Endothelial cell (in vitro differentiated cells): ENCODE results near the gene SEC31A. TPM values are rescaled to one million over a fixed set of nuclear protein-coding genes. Genes with fewer than 3 reads are reported as not detected.

Source experiments
- DNase-seq: peaks from one replicate; pipeline ENCODE4 v3.0.0; 2021; ENCODE audit warnings: low spot score
- H3K27ac Mint-ChIP-seq: one replicate; pipeline ENCODE4 v1.8.0; 2021; ENCODE audit warnings: mixed read lengths, inconsistent platforms; ENCODE audit not compliant: unreplicated experiment
- H3K27me3 Mint-ChIP-seq: one replicate; pipeline ENCODE4 v1.8.0; 2021; ENCODE audit warnings: mild to moderate bottlenecking, moderate library complexity, mixed read lengths, inconsistent platforms; ENCODE audit not compliant: unreplicated experiment
- H3K36me3 Mint-ChIP-seq: one replicate; pipeline ENCODE4 v1.8.0; 2021; ENCODE audit warnings: mild to moderate bottlenecking, low read depth, mixed read lengths, inconsistent platforms; ENCODE audit not compliant: unreplicated experiment
- H3K4me1 Mint-ChIP-seq: one replicate; pipeline ENCODE4 v1.8.0; 2021; ENCODE audit warnings: mild to moderate bottlenecking, mixed read lengths, inconsistent platforms; ENCODE audit not compliant: unreplicated experiment
- H3K4me3 Mint-ChIP-seq: one replicate; pipeline ENCODE4 v1.8.0; 2021; ENCODE audit warnings: mild to moderate bottlenecking, mixed read lengths, inconsistent platforms; ENCODE audit not compliant: unreplicated experiment
- H3K9me3 Mint-ChIP-seq: one replicate; pipeline ENCODE4 v1.8.0; 2021; ENCODE audit warnings: mixed read lengths, inconsistent platforms; ENCODE audit not compliant: unreplicated experiment
- CTCF ChIP-seq: fragments of 200-600 bp; sonication (generic); IDR thresholded peaks from one replicate; pipeline ENCODE4 v1.5.0; 2021; ENCODE audit warnings: antibody characterized with exemption; ENCODE audit not compliant: unreplicated experiment
- total RNA-seq: library from RNA; stranded (reverse); fragmentation: NEBNext Ultra II Directional; extraction: Animal tissue kit (Norgen Biotek cat#: 25700); gene quantifications from one replicate; pipeline ENCODE4 v1.2.1, GENCODE V29; 2021; ENCODE audit not compliant: unreplicated experiment

Gene SEC31A
- total RNA-seq, 1 donor from 2014 or later: 172 TPM

DNA sequence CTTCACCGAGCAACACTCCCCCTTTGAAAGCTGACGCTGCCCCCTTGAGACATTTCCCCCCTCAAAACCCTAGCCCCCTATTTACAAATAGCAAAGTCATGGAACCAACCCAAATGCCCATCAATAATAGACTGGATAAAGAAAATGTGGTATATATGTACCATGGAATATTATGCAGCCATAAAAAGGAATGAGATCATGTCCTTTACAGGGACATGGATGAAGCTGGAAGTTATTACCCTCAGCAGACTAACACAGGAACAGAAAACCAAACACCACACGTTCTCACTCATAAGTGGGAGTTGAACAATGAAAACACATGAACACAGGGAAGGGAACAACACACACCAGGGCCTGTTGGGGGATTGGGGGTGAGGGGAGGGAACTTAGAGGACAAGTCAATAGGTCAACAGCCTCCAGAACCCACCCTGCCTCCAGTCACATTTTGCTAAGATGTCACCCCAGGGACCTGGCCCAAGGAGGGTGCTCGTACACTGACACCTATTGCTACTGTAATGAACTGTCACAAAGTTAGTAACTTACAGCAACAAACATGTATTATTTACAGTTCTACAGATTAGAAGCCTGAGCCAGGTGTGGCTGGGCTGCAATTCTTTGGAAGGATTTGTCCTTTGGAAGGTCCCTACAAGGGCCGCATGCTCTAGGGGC, 113.0 kb downstream of the SEC31A start:
- Mint-ChIP-seq H3K9me3 (no peaks in the 10 kb centered on the region), H3K27me3 (peaks cover 10% of the 10 kb centered on the region), H3K27ac (peak overlapping the region; percentile 73), H3K4me1 (peaks cover 4% of the 10 kb centered on the region), H3K4me3 (no peak overlapping the region), H3K36me3 (no peaks in the 10 kb centered on the region)
- no peak for TF ChIP-seq CTCF
- no peak for DNase-seq

DNA sequence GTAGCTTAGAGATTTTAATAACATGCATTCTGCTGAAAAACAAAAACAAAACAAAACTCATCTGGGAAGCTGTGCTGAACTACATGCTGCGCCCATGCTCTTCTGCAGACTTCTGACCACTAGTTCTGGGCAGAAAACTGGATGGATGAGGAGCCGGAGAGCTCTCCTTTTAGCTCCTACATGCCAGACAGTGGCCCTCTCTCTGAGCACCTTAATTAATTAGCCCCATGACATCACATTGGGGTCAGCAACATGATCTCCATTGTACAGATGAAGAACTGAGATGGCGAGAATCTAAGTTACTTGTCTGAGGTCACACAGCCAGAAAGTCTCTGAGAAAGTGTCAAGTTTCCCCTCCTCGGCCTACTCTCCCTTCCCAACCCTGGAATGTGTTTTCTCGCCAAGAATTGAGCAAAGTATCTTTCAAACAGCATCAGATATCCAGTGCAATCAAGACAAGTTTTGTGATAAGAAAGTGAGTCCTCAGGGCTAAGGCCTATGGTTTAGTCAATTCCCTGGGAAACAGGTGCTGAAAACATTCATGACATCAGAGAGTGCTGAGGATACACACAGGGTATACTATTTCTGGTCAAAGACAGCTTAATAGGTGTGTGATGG, 113.9 kb downstream of the SEC31A start:
- DNase-seq: no peak
- Mint-ChIP-seq H3K4me3 (no peak overlapping the region), H3K4me1 (no peaks in the 10 kb centered on the region)

GRCh38 chr4:82775243-82775642, 115.7 kb downstream of the SEC31A start:
- H3K4me1 Mint-ChIP-seq: no peaks in the 10 kb centered on the region
- H3K27me3 Mint-ChIP-seq: peaks cover 5% of the 10 kb centered on the region
- no peaks in the 10 kb centered on the region for H3K9me3 Mint-ChIP-seq
- no peak overlapping the region for H3K4me3 Mint-ChIP-seq
- no peaks in the 10 kb centered on the region for H3K36me3 Mint-ChIP-seq
- TF ChIP-seq CTCF: no peak
- DNase-seq: no peak
- no peak overlapping the region for H3K27ac Mint-ChIP-seq

More for the DNA sequence above, 113.9 kb downstream of the SEC31A start:
- Mint-ChIP-seq H3K27me3 (peaks cover 6% of the 10 kb centered on the region), H3K27ac (no peak overlapping the region), H3K36me3 (no peaks in the 10 kb centered on the region), H3K9me3 (no peaks in the 10 kb centered on the region)
- TF ChIP-seq CTCF: no peak

DNA sequence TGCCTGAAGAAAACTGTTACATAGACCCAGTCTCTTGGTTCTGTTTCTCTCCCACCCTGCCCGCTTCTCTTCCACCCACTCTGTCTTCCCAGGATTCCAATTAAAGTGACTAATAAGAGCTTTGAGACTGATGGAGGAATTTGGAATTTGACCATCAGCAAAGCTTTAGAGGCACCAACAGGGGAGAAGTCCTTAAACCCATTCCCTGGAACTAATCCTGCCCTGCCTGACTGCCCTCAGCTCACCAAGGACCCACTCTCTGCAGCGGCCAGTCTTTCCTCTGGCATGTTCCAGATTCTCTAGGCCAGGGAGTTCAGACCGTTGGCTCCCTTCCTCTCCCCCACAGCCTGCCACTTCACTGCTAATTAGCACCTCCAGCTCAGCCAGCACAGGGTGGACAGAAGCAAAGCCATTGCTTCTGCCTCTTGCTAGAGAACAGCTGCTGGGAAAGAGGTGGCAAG, 116.2 kb downstream of the SEC31A start:
- Mint-ChIP-seq H3K4me3 (no peak overlapping the region), H3K4me1 (no peaks in the 10 kb centered on the region), H3K27ac (no peak overlapping the region), H3K36me3 (no peaks in the 10 kb centered on the region), H3K27me3 (peaks cover 5% of the 10 kb centered on the region), H3K9me3 (no peaks in the 10 kb centered on the region)
- DNase-seq: no peak
- TF ChIP-seq CTCF: no peak

GRCh38 chr4:82773057-82773456, 117.9 kb downstream of the SEC31A start:
- Mint-ChIP-seq H3K36me3 (no peaks in the 10 kb centered on the region), H3K4me1 (no peaks in the 10 kb centered on the region), H3K27ac (no peak overlapping the region), H3K27me3 (peaks cover 5% of the 10 kb centered on the region), H3K4me3 (no peak overlapping the region), H3K9me3 (no peaks in the 10 kb centered on the region)
- no peak for TF ChIP-seq CTCF
- DNase-seq: no peak
